GM10248 (cell line): ENCODE results near the gene SNRNP25.
A peak's percentile ranks its signal among the peaks of the same experiment; 100 is the strongest.

Experiments used
- CTCF ChIA-PET: fragments of 300-600 bp; sonication (Branson Sonifier 250); formaldehyde crosslinking; extraction: SDS; loops from one replicate; lab custom pipeline; 2021; ENCODE audit warnings: antibody characterized with exemption; lab: Yijun Ruan, JAX
- POLR2A ChIA-PET: fragments of 350-650 bp; sonication (Branson Sonifier 250); formaldehyde crosslinking; extraction: SDS; loops from one replicate; lab custom pipeline; 2020; ENCODE audit warnings: antibody characterized with exemption; lab: Yijun Ruan, JAX
- DNase-seq: peaks from one replicate; pipeline ENCODE4 v3.0.0; 2012; ENCODE audit errors: extremely low spot score
- CTCF ChIP-seq: IDR thresholded peaks from 2 replicates; pipeline ENCODE4 v1.5.1; 2012; ENCODE audit warnings: mild to moderate bottlenecking, low read depth; ENCODE audit errors: extremely low read depth, missing control alignments, control extremely low read depth

The SNRNP25 gene

DNA sequence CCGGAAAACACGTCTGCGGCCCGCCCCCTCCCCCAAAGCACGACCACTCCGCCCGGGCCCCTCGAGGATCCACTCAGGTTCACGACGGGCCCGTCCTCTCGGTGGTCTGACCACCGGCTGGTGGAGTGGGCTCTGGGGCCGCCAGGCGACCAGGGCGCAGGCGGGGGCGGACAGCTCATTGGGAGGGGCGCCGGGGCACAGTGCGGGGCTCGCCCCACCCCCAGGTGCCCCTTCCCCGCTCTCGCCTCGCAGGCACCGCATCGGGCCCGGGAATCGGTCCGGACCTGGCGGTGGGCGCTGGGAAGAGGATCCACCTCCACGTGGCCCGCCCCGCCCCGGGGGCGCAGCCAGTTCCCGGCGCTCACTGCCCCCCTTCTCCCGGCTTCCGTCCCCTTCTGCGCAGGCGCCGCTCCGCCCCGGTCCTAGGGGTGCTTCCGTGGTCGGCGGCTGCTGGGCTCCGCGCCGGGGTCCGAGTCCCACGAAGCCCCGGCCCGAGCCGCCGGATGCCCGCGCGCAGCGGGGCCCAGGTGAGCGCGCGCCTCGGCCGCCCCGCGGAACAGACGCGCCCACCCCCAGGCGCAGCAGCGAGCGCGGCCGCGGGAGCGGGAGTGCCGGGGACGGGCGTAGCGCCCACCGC, 24.3 kb downstream of the SNRNP25 start, which contains the start of gene MPG:
Gene MPG (plus strand): TSS at position 419 of the 637 bp plus-strand sequence. CDS start 85 bp downstream, at position 504.
- DNase-seq, result peak; percentile 98
- POLR2A ChIA-PET, result interaction anchor here (0.7 kb wide), 1 partner anchor 294 kb away, joined by 3 read pairs; no protein-coding TSS in a partner anchor
- no peak for TF ChIP-seq CTCF
- CTCF ChIA-PET, result interaction anchor here (0.9 to 32.8 kb wide), 6 partner anchors 8 to 29 kb away, joined by 3 to 701 read pairs (median 6); no protein-coding TSS in a partner anchor

DNA sequence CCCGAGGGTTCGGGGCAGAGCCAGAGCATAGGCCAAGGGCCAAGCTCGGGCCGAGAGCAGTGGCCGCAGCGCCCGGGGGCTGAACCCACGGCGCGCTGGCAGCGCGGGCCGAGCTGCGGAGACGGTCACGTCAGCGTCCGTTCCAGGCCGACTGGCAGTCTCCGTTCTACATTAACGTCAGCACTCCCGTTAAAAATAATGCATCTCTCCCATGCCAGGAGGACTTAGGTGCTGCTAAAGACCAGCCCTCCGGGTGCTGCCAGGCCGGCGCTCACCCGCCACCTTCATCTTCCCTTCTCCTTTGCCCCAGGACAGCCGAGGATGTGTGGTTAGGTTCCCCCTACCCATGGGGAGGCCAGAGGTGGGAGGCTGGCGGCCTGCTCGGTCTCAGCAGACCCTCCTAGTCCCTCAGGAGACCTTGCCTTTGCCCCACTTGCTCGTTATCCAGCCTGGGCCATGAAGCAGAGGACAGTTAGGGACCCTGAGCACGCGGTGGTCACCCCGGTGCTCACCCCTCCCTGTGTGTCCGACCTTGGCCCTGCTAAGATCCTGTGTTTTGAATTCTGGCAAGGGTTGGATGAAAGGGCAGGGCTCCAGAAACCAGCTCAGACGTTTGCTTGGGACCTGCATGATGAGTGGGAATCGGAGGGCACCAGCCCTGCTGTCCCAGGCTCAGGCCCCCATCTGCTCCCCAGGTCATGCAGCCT, 25.0 kb downstream of the SNRNP25 start:
- ChIA-PET POLR2A (no interaction called here), CTCF (interaction anchor here (1.6 to 32.8 kb wide), 3 partner anchors 9 to 13 kb away, joined by 5 to 701 read pairs (median 7); no protein-coding TSS in a partner anchor)
- peak; percentile 62 for DNase-seq
- TF ChIP-seq CTCF, result no peak

GRCh38 chr16:79151-80054, 25.8 kb downstream of the SNRNP25 start:
- ChIA-PET CTCF (interaction anchor here (1.6 to 32.8 kb wide), 3 partner anchors 9 to 14 kb away, joined by 5 to 701 read pairs (median 7); no protein-coding TSS in a partner anchor), POLR2A (no interaction called here)
- no peak for DNase-seq
- TF ChIP-seq CTCF, result no peak

DNA sequence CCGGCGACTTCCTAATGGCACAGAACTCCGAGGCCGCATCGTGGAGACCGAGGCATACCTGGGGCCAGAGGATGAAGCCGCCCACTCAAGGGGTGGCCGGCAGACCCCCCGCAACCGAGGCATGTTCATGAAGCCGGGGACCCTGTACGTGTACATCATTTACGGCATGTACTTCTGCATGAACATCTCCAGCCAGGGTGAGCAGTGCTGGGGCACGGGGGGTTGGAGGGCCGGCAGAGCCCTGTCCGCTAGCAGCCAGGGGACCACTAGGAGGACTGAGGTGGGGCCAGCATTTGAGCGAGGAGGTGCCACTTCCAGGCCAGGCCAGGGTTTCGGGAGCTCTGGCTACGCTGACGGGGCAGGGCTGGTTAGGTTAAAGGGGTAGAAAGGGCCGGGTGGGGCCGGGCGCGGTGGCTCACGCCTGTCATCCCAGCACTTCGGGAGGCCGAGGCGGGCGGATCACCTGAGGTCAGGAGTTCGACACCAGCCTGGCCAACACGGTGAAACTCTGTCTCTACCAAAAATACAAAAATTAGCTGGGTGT, 29.5 kb downstream of the SNRNP25 start:
- POLR2A ChIA-PET, result no interaction called here
- CTCF ChIA-PET, result interaction anchor here (18.3 to 32.8 kb wide), 2 partner anchors 7 to 12 kb away, joined by 701 read pairs; partner anchors contain the start of genes MPG and RHBDF1
- no peak for DNase-seq
- TF ChIP-seq CTCF, result no peak

GRCh38 chr16:83781-84615, 30.4 kb downstream of the SNRNP25 start:
- no peak for TF ChIP-seq CTCF
- POLR2A ChIA-PET, result interaction anchor here (0.5 to 1.2 kb wide), 3 partner anchors 12 to 24 kb away, joined by 3 read pairs; no protein-coding TSS in a partner anchor
- no peak for DNase-seq
- CTCF ChIA-PET, result interaction anchor here (2.2 to 32.8 kb wide), 3 partner anchors 6 to 23 kb away, joined by 10 to 701 read pairs (median 701); partner anchors contain the start of genes MPG and RHBDF1
